HepG2 (cell line): Measurements from ENCODE around the gene STEAP1. TPM values are rescaled to one million over a fixed set of nuclear protein-coding genes. Genes with fewer than 3 reads are reported as not detected.

ENCODE experiments used
- AGO1 ChIP-seq: fragments of 200-400 bp; formaldehyde crosslinking; IDR thresholded peaks from 2 replicates; pipeline ENCODE4 v1.6.1; 2017; ENCODE audit warnings: mild to moderate bottlenecking, low read depth, low read length, moderate library complexity; ENCODE audit not compliant: poor library complexity, severe bottlenecking
- AKAP8 ChIP-seq: sonication (generic); formaldehyde crosslinking; IDR thresholded peaks from 2 replicates; pipeline ENCODE4 v1.5.1; 2020; ENCODE audit warnings: mild to moderate bottlenecking, missing genetic modification reagents
- CAMTA2 ChIP-seq: sonication (generic); formaldehyde crosslinking; IDR thresholded peaks from 2 replicates; pipeline ENCODE4 v1.4.0; 2020; ENCODE audit warnings: mild to moderate bottlenecking, missing genetic modification reagents, borderline replicate concordance
- CHD2 ChIP-seq: IDR thresholded peaks from 2 replicates; pipeline ENCODE4 v1.6.1; 2011; ENCODE audit warnings: low read depth, low read length, improper control_type of control experiment
- ELF3 ChIP-seq: IDR thresholded peaks from 2 replicates; pipeline ENCODE4 v1.6.1; 2016; ENCODE audit warnings: missing genetic modification reagents, missing compliant biosample characterization
- ETV5 ChIP-seq: IDR thresholded peaks from 2 replicates; pipeline ENCODE4 v1.6.1; 2018; ENCODE audit warnings: missing biosample characterization, missing genetic modification reagents, inconsistent platforms, borderline replicate concordance
- FOSL1 ChIP-seq: sonication (generic); formaldehyde crosslinking; IDR thresholded peaks from 2 replicates; pipeline ENCODE4 v1.9.0; 2021; ENCODE audit warnings: missing genetic modification reagents, borderline replicate concordance
- FOXC1 ChIP-seq: sonication (generic); formaldehyde crosslinking; IDR thresholded peaks from 2 replicates; pipeline ENCODE4 v1.8.0; 2022; ENCODE audit warnings: mild to moderate bottlenecking, missing genetic modification reagents, borderline replicate concordance
- GPN1 ChIP-seq: sonication (generic); formaldehyde crosslinking; IDR thresholded peaks from 2 replicates; pipeline ENCODE4 v1.5.1; 2020; ENCODE audit warnings: missing genetic modification reagents, borderline replicate concordance
- KAT2B ChIP-seq: fragments of 150-350 bp; IDR thresholded peaks from 2 replicates; pipeline ENCODE4 v1.6.1; 2014; ENCODE audit warnings: low read depth, low read length, borderline replicate concordance
- KDM1A ChIP-seq: IDR thresholded peaks from 2 replicates; pipeline ENCODE4 v1.6.1; 2016; ENCODE audit warnings: missing compliant biosample characterization
- KLF16 ChIP-seq, 2 experiments: sonication (generic) in 1 of 2; formaldehyde crosslinking in 1 of 2; IDR thresholded peaks; 2 replicates each; pipeline versions ENCODE4 v1.6.1 to v1.8.0; 2016 to 2023; ENCODE audit warnings: missing genetic modification reagents in 2 of 2, missing compliant biosample characterization in 1 of 2
- KMT2B ChIP-seq: IDR thresholded peaks from 2 replicates; pipeline ENCODE4 v1.6.1; 2016; ENCODE audit warnings: missing genetic modification reagents, missing compliant biosample characterization
- MED13 ChIP-seq: sonication (generic); formaldehyde crosslinking; IDR thresholded peaks from 2 replicates; pipeline ENCODE4 v1.5.0; 2020; ENCODE audit warnings: missing genetic modification reagents
- MEF2D ChIP-seq: sonication (generic); formaldehyde crosslinking; IDR thresholded peaks from 2 replicates; pipeline ENCODE4 v1.5.1; 2020; ENCODE audit warnings: mild to moderate bottlenecking, missing genetic modification reagents
- NFE2L1 ChIP-seq: sonication (generic); formaldehyde crosslinking; IDR thresholded peaks from 2 replicates; pipeline ENCODE4 v1.4.0; 2020; ENCODE audit warnings: missing genetic modification reagents, mild to moderate bottlenecking, borderline replicate concordance
- NFIB ChIP-seq: sonication (generic); formaldehyde crosslinking; IDR thresholded peaks from 2 replicates; pipeline ENCODE4 v1.9.0; 2021; ENCODE audit warnings: missing genetic modification reagents, mild to moderate bottlenecking, borderline replicate concordance
- PAWR ChIP-seq: sonication (generic); formaldehyde crosslinking; IDR thresholded peaks from 2 replicates; pipeline ENCODE4 v1.4.0; 2020; ENCODE audit warnings: missing genetic modification reagents, mild to moderate bottlenecking, borderline replicate concordance
- RFXANK ChIP-seq: IDR thresholded peaks from 2 replicates; pipeline ENCODE4 v1.6.1; 2016
- SAFB2 ChIP-seq: sonication (generic); formaldehyde crosslinking; IDR thresholded peaks from 2 replicates; pipeline ENCODE4 v1.5.1; 2020; ENCODE audit warnings: missing genetic modification reagents, low read depth, mild to moderate bottlenecking, borderline replicate concordance
- SRSF1 ChIP-seq: fragments of 200-400 bp; formaldehyde crosslinking; optimal IDR thresholded peaks from 2 replicates; pipeline ENCODE3; 2017; ENCODE audit warnings: mild to moderate bottlenecking, low read depth, low read length, moderate library complexity
- STAG1 ChIP-seq: sonication (generic); formaldehyde crosslinking; IDR thresholded peaks from 2 replicates; pipeline ENCODE4 v1.4.0; 2020; ENCODE audit warnings: missing genetic modification reagents
- STAT6 ChIP-seq: sonication (generic); formaldehyde crosslinking; IDR thresholded peaks from 2 replicates; pipeline ENCODE4 v1.4.0; 2020; ENCODE audit warnings: missing genetic modification reagents, mild to moderate bottlenecking, borderline replicate concordance
- XBP1 ChIP-seq: sonication (generic); formaldehyde crosslinking; IDR thresholded peaks from 2 replicates; pipeline ENCODE4 v1.5.0; 2020; ENCODE audit warnings: missing genetic modification reagents
- ZBTB8A ChIP-seq: sonication (generic); formaldehyde crosslinking; IDR thresholded peaks from 2 replicates; pipeline ENCODE4 v1.4.0; 2020; ENCODE audit warnings: mild to moderate bottlenecking, low read depth, missing genetic modification reagents, borderline replicate concordance
- ZIK1 ChIP-seq: sonication (generic); formaldehyde crosslinking; IDR thresholded peaks from 2 replicates; pipeline ENCODE4 v1.5.0; 2020; ENCODE audit warnings: mild to moderate bottlenecking, low read depth, missing genetic modification reagents, borderline replicate concordance
- ZKSCAN1 ChIP-seq: fragments of 150-350 bp; IDR thresholded peaks from 2 replicates; pipeline ENCODE4 v1.6.1; 2014; ENCODE audit warnings: low read length
- ZKSCAN5 ChIP-seq: sonication (generic); formaldehyde crosslinking; IDR thresholded peaks from 2 replicates; pipeline ENCODE4 v1.5.1; 2020; ENCODE audit warnings: mild to moderate bottlenecking, missing genetic modification reagents
- ZNF17 ChIP-seq: sonication (generic); formaldehyde crosslinking; IDR thresholded peaks from 2 replicates; pipeline ENCODE4 v1.5.0; 2020; ENCODE audit warnings: mild to moderate bottlenecking, missing genetic modification reagents
- ZNF260 ChIP-seq: sonication (generic); formaldehyde crosslinking; IDR thresholded peaks from 2 replicates; pipeline ENCODE4 v1.4.0; 2020; ENCODE audit warnings: missing genetic modification reagents, low read depth, mild to moderate bottlenecking, borderline replicate concordance
- ZNF296 ChIP-seq: sonication (generic); formaldehyde crosslinking; conservative IDR thresholded peaks from 2 replicates; pipeline ENCODE4 v1.5.0; 2020; ENCODE audit warnings: mild to moderate bottlenecking, missing genetic modification reagents
- ZNF674 ChIP-seq: sonication (generic); formaldehyde crosslinking; IDR thresholded peaks from 2 replicates; pipeline ENCODE4 v1.5.0; 2020; ENCODE audit warnings: low read depth, mild to moderate bottlenecking, missing genetic modification reagents
- polyA plus RNA-seq, 8 experiments: library from polyadenylated mRNA; depleted of rRNA in 3 of 8; stranded (reverse) in 7 of 8; unstranded in 1 of 8; fragments of >200 nt; fragmentation: Illumina TruSeq in 4 of 8; extraction: Trizol in 4 of 8; gene quantifications; 2 replicates each; pipeline versions ENCODE4 v1.2.1 to v1.2.3, GENCODE V29; 2011 to 2016; ENCODE audit warnings: low read depth in 4 of 8, missing spikeins in 1 of 8, mixed read lengths in 1 of 8; ENCODE audit not compliant: insufficient read depth in 1 of 8
- total RNA-seq, 5 experiments: library from RNA; depleted of rRNA; stranded (reverse); fragments of >200 nt; fragmentation: Illumina TruSeq; extraction: Trizol; gene quantifications; 2 replicates each; pipeline ENCODE4 v1.2.3, GENCODE V29; 2016; ENCODE audit warnings: low read depth in 1 of 5

The STEAP1 gene
- total and polyA plus RNA-seq, 2 of the 13 experiments (the other 11 are each of a cell fraction or from before 2014, with no cell fraction given), result 23.2 to 24.2 TPM

- TF ChIP-seq AGO1 (no peak), KDM1A (CRISPR knock-in tag) (no peak), RFXANK (CRISPR knock-in tag) (no peak), ZBTB8A (CRISPR knock-in tag) (no peak), FOXC1 (no peak), MEF2D (peak; percentile 50; the same call in 1 of the 2 replicates), FOSL1 (CRISPR knock-in tag) (no peak), XBP1 (no peak), ZKSCAN1 (no peak), ZNF260 (CRISPR knock-in tag) (no peak), ZNF674 (no peak), CAMTA2 (no peak), MED13 (no peak), ETV5 (CRISPR knock-in tag) (peak; percentile 62; the same call in 1 of the 2 replicates), GPN1 (CRISPR knock-in tag) (no peak), ZNF296 (CRISPR knock-in tag) (no peak), SAFB2 (CRISPR knock-in tag) (no peak), AKAP8 (CRISPR knock-in tag) (no peak), PAWR (CRISPR knock-in tag) (no peak), STAG1 (CRISPR knock-in tag) (no peak; the same call in 1 of the 2 replicates), NFE2L1 (CRISPR knock-in tag) (no peak), ELF3 (peak; percentile 43), SRSF1 (no peak), KMT2B (CRISPR knock-in tag) (no peak), NFIB (CRISPR knock-in tag) (no peak), KAT2B (no peak), ZNF17 (no peak), CHD2 (no peak), ZIK1 (CRISPR knock-in tag) (no peak), STAT6 (CRISPR knock-in tag) (no peak), KLF16 (CRISPR knock-in tag; IDR thresholded peaks at IDR 0.05) (no peak; a peak in 1 of 4 replicates), ZKSCAN5 (CRISPR knock-in tag) (no peak)
These were observed 19.0 kb downstream of the STEAP1 start (continued) for GRCh38 chr7:90173127-90173844.
